Measurements from ENCODE around the gene NOXA1.
"Not testable (repeated sequence)": the region's sequence is repeated elsewhere in the genome, so short reads cannot be mapped to it uniquely, and the experiment has no call there.

Gene NOXA1

GRCh38 chr9:137405677-137406081 is 17.5 kb upstream of the NOXA1 start:
- H3K4me3 ChIP-seq (ENCODE audit: low read depth, low read length): no peak overlapping the region

- no peak overlapping the region for H3K4me3 ChIP-seq (ENCODE audit: low read depth, low read length)
Observed at GRCh38 chr9:137406085-137406760, 17.0 kb upstream of the NOXA1 start.

- H3K4me3 ChIP-seq (ENCODE audit: low read depth, low read length): no peak overlapping the region
Observed at GRCh38 chr9:137406876-137407589, 16.2 kb upstream of the NOXA1 start.

GRCh38 chr9:137407590-137408300 is 15.4 kb upstream of the NOXA1 start:
- no peak overlapping the region for H3K4me3 ChIP-seq (ENCODE audit: low read depth, low read length)

- no peak overlapping the region for H3K4me3 ChIP-seq (ENCODE audit: low read depth, low read length)
Observed at GRCh38 chr9:137408651-137409405, 14.4 kb upstream of the NOXA1 start.

- H3K4me3 ChIP-seq (ENCODE audit: low read depth, low read length): no peak overlapping the region
Observed at GRCh38 chr9:137409515-137409914, 13.7 kb upstream of the NOXA1 start.

- not testable (repeated sequence) for H3K4me3 ChIP-seq (ENCODE audit: low read depth, low read length)
Observed at GRCh38 chr9:137410236-137410890, 12.8 kb upstream of the NOXA1 start.

GRCh38 chr9:137410891-137411249 is 12.3 kb upstream of the NOXA1 start:
- H3K4me3 ChIP-seq (ENCODE audit: low read depth, low read length): no peak overlapping the region

- no peak overlapping the region for H3K4me3 ChIP-seq (ENCODE audit: low read depth, low read length)
Observed at GRCh38 chr9:137411260-137411644, 11.9 kb upstream of the NOXA1 start.

GRCh38 chr9:137411645-137412380 is 11.4 kb upstream of the NOXA1 start:
- H3K4me3 ChIP-seq (ENCODE audit: low read depth, low read length): no peak overlapping the region

GRCh38 chr9:137412431-137412830 is 10.8 kb upstream of the NOXA1 start:
- H3K4me3 ChIP-seq (ENCODE audit: low read depth, low read length): no peak overlapping the region

- H3K4me3 ChIP-seq (ENCODE audit: low read depth, low read length): no peak overlapping the region
Observed at GRCh38 chr9:137415451-137415850, 7.7 kb upstream of the NOXA1 start.

GRCh38 chr9:137416006-137416562 is 7.1 kb upstream of the NOXA1 start:
- no peak overlapping the region for H3K4me3 ChIP-seq (ENCODE audit: low read depth, low read length)

- H3K4me3 ChIP-seq (ENCODE audit: low read depth, low read length): no peak overlapping the region
Observed at GRCh38 chr9:137416563-137417151, 6.5 kb upstream of the NOXA1 start.

- no peak overlapping the region for H3K4me3 ChIP-seq (ENCODE audit: low read depth, low read length)
Observed at GRCh38 chr9:137417161-137418021, 5.8 kb upstream of the NOXA1 start.

GRCh38 chr9:137421838-137422603 is 1.2 kb upstream of the NOXA1 start:
- H3K4me3 ChIP-seq (ENCODE audit: low read depth, low read length): peak overlapping the region; percentile 86

- H3K4me3 ChIP-seq (ENCODE audit: low read depth, low read length): peak overlapping the region; percentile 39
Observed at GRCh38 chr9:137423514-137424291, 510 bp downstream of the NOXA1 start.
